Fibroblast of mammary gland (primary cell): ENCODE results near the gene CD300LB.

ENCODE experiments used
- DNase-seq: peaks from one replicate; pipeline ENCODE4 v3.0.0-alpha.2; 2010; ENCODE audit warnings: low read depth
- H3K4me3 ChIP-seq: 2 replicates; pipeline ENCODE4 v1.5.1; 2011; ENCODE audit warnings: low read depth, mild to moderate bottlenecking, low read length, moderate library complexity; ENCODE audit not compliant: control insufficient read depth
- TF ChIP-seq, protein P1 (sequence below): conservative IDR thresholded peaks from 2 replicates; pipeline ENCODE4 v1.5.1; 2011; ENCODE audit warnings: low read depth, low read length, inconsistent platforms; ENCODE audit not compliant: control insufficient read depth, insufficient read depth

CD300LB gene

DNA sequence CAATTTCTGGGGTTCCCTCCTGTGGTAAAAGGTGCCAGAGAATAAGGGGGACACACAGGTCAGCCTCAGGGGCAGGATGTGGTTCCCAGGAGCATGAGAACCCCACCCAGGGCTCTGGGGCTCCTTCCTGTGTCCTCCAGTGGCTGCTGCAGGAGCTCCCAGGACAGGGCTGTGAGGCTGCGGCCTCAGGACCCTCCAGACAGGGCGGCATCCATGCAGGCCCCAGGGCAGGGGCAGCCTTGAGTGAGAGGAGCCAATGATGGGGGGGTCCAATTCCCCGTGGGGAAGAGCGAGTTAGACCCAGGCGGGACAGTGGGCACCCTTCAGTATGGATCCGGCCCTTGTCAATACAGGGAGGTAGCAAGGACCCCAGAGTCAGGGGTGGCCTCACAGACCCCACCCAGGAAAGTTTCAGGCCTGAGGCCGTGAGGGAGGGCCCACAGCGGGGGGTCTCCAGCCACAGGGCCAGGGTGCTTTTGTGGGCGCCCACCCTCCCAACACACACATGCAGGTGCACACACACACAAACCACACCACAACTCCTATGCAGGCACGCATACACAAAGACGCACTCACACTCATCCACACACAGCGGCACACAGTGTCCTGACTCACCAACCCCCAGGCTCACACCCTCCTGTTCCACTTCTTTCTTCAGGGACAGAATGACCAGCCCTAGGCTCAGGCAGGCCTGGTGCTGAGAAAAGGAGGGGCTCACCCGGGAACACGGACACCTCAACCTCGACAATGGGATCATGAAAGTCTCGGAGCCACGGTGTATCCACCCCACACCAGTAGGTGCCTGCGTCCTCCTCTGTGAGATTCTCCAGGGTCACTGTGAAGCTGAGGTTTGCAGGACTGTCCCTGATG is 12.9 kb upstream of the CD300LB start:
- DNase-seq = no peak
- TF ChIP-seq, protein P1, sequence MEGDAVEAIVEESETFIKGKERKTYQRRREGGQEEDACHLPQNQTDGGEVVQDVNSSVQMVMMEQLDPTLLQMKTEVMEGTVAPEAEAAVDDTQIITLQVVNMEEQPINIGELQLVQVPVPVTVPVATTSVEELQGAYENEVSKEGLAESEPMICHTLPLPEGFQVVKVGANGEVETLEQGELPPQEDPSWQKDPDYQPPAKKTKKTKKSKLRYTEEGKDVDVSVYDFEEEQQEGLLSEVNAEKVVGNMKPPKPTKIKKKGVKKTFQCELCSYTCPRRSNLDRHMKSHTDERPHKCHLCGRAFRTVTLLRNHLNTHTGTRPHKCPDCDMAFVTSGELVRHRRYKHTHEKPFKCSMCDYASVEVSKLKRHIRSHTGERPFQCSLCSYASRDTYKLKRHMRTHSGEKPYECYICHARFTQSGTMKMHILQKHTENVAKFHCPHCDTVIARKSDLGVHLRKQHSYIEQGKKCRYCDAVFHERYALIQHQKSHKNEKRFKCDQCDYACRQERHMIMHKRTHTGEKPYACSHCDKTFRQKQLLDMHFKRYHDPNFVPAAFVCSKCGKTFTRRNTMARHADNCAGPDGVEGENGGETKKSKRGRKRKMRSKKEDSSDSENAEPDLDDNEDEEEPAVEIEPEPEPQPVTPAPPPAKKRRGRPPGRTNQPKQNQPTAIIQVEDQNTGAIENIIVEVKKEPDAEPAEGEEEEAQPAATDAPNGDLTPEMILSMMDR = no peak
- no peak overlapping the region for H3K4me3 ChIP-seq

DNA sequence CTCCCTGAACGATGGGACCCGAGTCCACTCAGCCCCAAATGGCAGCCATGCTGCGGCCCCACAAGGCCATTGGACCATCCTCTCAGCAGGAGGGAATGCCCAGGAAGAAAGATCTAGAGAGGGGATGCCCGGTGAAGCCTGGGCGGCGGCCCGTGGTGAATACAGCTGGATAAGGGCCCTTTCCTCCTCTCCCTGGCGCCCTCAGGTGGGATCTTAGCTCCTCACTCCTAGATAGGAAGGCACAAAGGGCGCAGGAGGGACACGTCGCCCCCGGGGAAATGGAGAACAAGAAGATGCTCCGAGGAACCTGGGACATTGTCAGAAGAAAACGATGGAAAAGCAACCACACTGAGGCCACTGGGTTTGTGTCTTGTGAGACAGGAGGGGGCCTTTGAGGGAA is 12.1 kb upstream of the CD300LB start:
- no peak overlapping the region for H3K4me3 ChIP-seq
- DNase-seq = no peak
- TF ChIP-seq, protein P1 = no peak

DNA sequence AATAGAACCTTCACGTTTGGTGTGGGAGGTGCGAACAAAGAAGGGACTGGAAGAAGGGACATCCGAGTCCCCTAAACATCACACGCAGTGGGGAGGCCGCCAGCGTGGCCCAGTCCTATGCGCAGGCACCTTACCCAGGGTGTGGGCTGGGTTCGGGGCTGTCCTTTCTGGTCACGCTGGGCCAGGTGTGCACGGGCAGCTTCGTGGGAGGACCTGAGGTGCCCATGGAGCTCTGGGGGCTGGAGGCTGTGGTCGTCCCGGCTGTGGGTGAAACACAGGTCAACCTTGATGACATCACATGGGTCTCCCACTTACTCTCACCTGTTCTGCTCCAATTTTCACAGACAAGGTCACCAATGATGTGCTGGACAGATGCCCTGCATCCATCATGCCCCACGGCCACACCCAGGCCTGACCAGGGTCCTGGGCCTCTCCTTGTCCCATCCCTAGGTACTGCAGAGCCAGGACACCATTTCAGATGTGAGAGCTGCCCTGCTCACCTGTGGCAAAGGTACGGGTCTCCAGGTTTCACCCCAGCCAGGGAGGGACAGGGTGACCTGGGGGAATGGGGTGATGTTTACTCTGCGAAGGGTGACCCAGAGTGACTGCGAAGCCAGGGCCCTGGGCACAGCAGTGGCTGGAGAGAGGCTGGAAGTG is 11.6 kb upstream of the CD300LB start:
- no peak overlapping the region for H3K4me3 ChIP-seq
- TF ChIP-seq, protein P1 = no peak
- no peak for DNase-seq

DNA sequence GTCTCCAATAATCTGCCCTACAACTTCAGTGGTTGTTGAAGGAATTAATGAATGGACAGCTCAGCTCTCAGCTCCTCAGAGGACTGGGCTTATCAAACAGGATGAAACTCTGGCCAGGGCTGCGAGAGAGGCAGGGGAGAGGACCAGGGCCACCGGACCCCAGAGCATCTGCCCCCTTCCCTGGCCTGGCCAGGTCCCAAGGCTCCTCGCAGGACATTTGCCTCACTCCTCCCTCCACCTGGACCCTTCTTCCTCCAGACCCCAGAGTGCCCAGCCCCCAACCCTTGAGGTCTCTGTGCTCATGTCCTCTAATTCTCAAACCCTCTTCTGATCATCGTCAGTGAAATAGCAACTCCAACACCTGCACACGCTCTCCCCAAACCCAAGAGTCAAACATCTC is 10.9 kb upstream of the CD300LB start:
- no peak for DNase-seq
- TF ChIP-seq, protein P1 = no peak

GRCh38 chr17:74541176-74542111 is 10.2 kb upstream of the CD300LB start:
- no peak overlapping the region for H3K4me3 ChIP-seq
- DNase-seq = no peak
- TF ChIP-seq, protein P1 = no peak

More for the DNA sequence above, 10.9 kb upstream of the CD300LB start:
- H3K4me3 ChIP-seq = no peak overlapping the region

- no peak for DNase-seq
- H3K4me3 ChIP-seq = no peak overlapping the region
- TF ChIP-seq, protein P1 = no peak
Observed at GRCh38 chr17:74539281-74539820, 8.1 kb upstream of the CD300LB start.
